ENCODE measurements around the gene GLOD4. TPM values are rescaled to one million over a fixed set of nuclear protein-coding genes. Genes with fewer than 3 reads are reported as not detected.

GLOD4 gene
- polyA plus RNA-seq, 1 donor from 2014 or later = 235 TPM

- Histone ChIP-seq H4K20me1 (ENCODE audit: insufficient read depth) (no peaks in the 10 kb centered on the region), H3K79me2 (replicated peaks; ENCODE audit: insufficient read depth, low read length) (peaks cover 4% of the 10 kb centered on the region), H3K36me3 (ENCODE audit: insufficient read depth, low read length) (peaks cover 3% of the 10 kb centered on the region), H3K4me3 (ENCODE audit: low read length) (no peak overlapping the region), H3F3A (ENCODE audit: insufficient read depth, low read length, poor library complexity, severe bottlenecking) (no peaks in the 10 kb centered on the region), H3K9me2 (ENCODE audit: insufficient read depth, low read length) (no peaks in the 10 kb centered on the region), H3K9me3 (ENCODE audit: low read length) (no peaks in the 10 kb centered on the region), H3K9ac (ENCODE audit: low read length) (no peak overlapping the region), H3K4me2 (ENCODE audit: low read length) (no peak overlapping the region), H3K27me3 (ENCODE audit: insufficient read depth, low read depth, low read length) (no peaks in the 10 kb centered on the region), H3K27ac (ENCODE audit: low read length) (no peak overlapping the region), H2AFZ (ENCODE audit: low read depth, low read length) (no peak overlapping the region)
- no peak for TF ChIP-seq EP300 (conservative IDR thresholded peaks at IDR 0.05; ENCODE audit: poor library complexity, severe bottlenecking)
- TF ChIP-seq MXI1 (conservative IDR thresholded peaks at IDR 0.05; ENCODE audit: poor library complexity, severe bottlenecking) = no peak
- TF ChIP-seq CTCF (IDR thresholded peaks at IDR 0.05; ENCODE audit: poor library complexity, severe bottlenecking) = no peak
Observed at GRCh38 chr17:740240-741017, 41.7 kb downstream of the GLOD4 start.

- Histone ChIP-seq H3K4me3 (ENCODE audit: low read length) (no peak overlapping the region), H3K36me3 (ENCODE audit: insufficient read depth, low read length) (peaks cover 3% of the 10 kb centered on the region)
- TF ChIP-seq CTCF (IDR thresholded peaks at IDR 0.05; ENCODE audit: poor library complexity, severe bottlenecking) (no peak), TAF1 (IDR thresholded peaks at IDR 0.05; ENCODE audit: low read depth) (no peak), SMC3 (conservative IDR thresholded peaks at IDR 0.05; ENCODE audit: poor library complexity) (no peak), RAD21 (conservative IDR thresholded peaks at IDR 0.05) (no peak), EP300 (conservative IDR thresholded peaks at IDR 0.05; ENCODE audit: poor library complexity, severe bottlenecking) (no peak), POLR2AphosphoS5 (IDR thresholded peaks at IDR 0.05) (no peak), MXI1 (conservative IDR thresholded peaks at IDR 0.05; ENCODE audit: poor library complexity, severe bottlenecking) (no peak), REST (IDR thresholded peaks at IDR 0.05; ENCODE audit: borderline replicate concordance) (no peak), EZH2 (IDR thresholded peaks at IDR 0.05; ENCODE audit: borderline replicate concordance, insufficient read depth, low read length, poor library complexity, severe bottlenecking) (no peak)
Observed at GRCh38 chr17:737561-738113, 44.4 kb downstream of the GLOD4 start.

More at GRCh38 chr17:737561-738113, 44.4 kb downstream of the GLOD4 start:
- Histone ChIP-seq H3K27ac (ENCODE audit: low read length) (no peak overlapping the region), H3K4me2 (ENCODE audit: low read length) (no peak overlapping the region), H3F3A (ENCODE audit: insufficient read depth, low read length, poor library complexity, severe bottlenecking) (peaks cover 3% of the 10 kb centered on the region), H3K27me3 (ENCODE audit: insufficient read depth, low read depth, low read length) (no peaks in the 10 kb centered on the region), H3K79me2 (replicated peaks; ENCODE audit: insufficient read depth, low read length) (peaks cover 19% of the 10 kb centered on the region), H4K20me1 (ENCODE audit: insufficient read depth) (no peaks in the 10 kb centered on the region), H3K9ac (ENCODE audit: low read length) (no peak overlapping the region), H3K9me3 (ENCODE audit: low read length) (no peaks in the 10 kb centered on the region), H2AFZ (ENCODE audit: low read depth, low read length) (no peak overlapping the region), H3K9me2 (ENCODE audit: insufficient read depth, low read length) (no peaks in the 10 kb centered on the region)
